Measurements from ENCODE around the gene RP2.

Gene RP2

DNA sequence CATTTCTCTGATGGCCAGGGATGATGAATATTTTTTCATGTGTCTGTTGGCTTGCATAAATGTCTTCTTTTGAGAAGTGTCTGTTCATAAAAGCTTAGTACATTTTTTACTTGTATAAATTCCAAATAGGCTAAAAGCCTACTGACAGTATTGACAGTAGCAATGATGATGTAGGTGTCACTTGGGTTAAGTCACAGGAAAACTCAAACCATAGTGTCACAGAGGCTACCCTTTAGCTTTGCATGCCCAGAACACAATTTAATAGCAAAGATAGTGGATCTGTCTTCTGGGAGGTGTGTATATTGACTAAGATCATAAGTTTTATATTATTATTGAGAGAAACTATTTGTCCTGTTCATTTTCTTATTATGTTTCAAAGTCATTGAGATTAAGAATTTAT, 8.1 kb downstream of the RP2 start:
- DNase-seq: no peak

- DNase-seq: no peak
These were observed 13.1 kb downstream of the RP2 start for GRCh38 chrX:46849933-46850332.

DNA sequence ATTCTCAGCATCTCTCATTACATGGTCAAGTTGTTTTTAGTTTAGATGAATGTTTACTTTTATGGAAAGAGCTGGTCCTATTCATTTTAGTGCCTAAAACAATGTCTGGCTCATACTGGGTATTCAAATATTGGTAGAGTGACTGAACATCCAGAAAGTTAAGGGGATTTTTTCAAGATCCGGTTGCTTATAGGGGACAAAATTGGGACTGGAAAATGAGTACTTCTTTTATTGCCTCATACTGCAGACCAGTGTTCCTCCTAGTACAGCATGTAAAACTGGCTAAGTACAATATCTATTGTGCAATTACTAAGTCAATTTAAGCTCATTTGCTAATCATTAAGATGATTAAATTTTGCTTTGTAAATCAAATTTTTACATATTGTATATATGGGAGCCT, 13.9 kb downstream of the RP2 start:
- no peak for DNase-seq

DNA sequence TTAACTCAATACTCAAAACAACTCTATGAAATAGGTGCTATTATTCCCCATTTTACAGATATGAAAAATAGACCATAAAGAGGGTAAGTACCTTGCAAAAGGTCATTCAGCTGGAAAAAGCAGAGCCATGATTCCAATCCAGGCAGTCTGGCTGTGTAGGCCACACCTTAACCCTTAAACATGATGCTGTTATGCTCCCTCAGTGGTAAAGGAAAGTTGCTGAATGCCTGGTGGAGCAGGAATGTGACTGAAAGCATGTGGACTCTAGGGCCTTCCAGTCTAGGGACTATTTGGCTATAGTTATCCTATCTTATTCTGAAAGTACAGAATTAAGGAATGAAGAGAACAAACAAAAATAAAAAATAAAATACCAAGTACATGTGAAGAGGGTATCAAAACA, 19.6 kb downstream of the RP2 start:
- no peak for DNase-seq

DNA sequence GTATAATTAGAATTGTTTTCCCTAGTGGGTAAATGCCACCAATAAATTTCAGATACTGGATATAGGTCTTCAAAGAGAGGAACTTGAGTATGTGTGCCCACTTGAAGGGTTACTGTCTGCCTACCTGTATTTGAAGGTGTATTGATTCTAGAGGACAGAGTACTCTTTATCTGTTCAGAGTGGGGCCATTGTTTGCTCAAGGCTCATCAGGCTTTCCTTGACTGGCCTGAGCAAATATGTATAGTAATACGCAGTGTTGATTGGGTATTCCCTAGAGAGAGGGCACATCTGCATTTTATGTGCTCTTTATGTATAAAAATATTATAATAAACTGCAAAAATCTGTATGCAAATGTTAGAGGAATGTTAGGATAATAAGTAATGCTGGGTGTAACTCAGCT, 23.7 kb downstream of the RP2 start:
- DNase-seq: no peak

DNA sequence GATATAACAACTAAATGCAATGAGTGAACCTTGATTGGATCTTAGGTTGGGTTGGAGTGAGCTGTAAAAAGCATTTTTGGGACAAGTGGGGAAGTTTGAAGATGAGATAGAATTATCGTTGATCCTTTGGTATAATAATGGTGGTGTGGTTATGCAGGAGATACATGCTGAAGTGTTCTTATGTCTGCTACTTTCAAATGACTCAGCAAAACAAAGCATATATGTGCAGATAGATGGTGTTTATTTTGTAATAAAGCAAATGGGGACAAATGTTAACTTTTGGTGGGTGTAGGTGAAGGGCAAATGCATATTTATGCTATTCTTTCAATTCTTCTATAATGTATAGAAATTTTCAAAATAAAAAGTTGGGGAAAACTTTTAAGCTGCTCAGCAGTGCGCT, 26.2 kb downstream of the RP2 start:
- no peak for DNase-seq

DNA sequence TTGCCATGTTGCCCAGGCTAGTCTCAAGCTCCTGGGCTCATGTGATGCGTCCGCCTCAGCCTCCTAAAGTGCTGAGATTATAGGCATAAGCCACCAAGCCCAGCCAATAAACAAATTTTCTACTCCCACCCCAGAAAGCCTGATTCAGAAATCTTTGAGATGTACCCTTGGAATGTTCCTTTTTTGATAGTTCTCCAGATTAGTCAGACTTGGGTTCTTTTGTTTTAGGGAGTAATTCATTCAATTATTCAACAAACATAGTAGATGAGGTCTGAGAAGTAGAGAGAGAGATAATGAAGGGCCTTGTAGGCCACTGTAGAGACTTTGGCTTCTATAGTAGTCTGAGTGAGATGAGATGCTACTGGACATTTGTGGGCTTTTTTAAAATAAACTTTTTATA, 27.8 kb downstream of the RP2 start:
- peak; percentile 0 for DNase-seq

DNA sequence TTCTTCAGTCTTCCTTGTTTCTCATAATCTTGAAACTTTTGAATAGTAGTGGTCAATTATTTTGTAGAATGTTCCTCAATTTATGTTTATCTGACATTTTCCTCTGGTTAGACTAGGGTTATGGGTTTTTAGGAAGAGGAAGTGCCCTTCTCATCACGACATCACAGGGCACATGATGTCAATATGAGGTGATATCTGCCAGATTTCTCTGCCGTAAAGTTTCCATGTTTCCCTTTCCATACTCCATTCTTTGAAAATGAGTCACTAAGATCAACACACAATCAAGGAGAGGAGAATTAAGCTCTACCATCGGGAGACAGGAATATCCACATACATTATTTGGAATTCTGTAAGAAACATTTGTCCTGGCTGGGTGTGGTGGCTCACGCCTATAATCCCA, 28.4 kb downstream of the RP2 start:
- peak; percentile 46 for DNase-seq

GRCh38 chrX:46866726-46867125, 29.9 kb downstream of the RP2 start:
- no peak for DNase-seq

- DNase-seq: peak; percentile 47
These were observed 36.9 kb downstream of the RP2 start for GRCh38 chrX:46873746-46874145.

GRCh38 chrX:46876901-46877300, 40.1 kb downstream of the RP2 start:
- DNase-seq: no peak

GRCh38 chrX:46882266-46882665, 45.4 kb downstream of the RP2 start:
- DNase-seq: no peak

DNA sequence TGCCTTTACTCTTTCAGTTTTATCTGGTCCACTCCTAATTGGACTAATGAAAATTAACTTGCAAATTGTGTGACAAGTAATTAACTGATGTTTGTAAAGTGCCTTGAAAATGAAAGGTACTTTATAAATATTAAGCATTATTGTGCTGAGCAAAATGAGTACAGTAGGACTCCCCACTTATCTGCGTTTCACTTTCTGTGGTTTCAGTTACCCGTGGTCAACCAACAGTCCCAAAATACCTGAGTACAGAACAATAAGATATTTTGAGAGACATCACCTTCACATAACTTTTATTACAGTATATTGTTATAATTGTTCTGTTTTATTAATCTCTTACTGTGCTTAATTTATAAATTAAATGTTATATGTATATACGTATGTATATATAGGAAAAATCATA, 48.0 kb downstream of the RP2 start:
- no peak for DNase-seq

GRCh38 chrX:46898207-46898606, 61.4 kb downstream of the RP2 start:
- no peak for DNase-seq

DNA sequence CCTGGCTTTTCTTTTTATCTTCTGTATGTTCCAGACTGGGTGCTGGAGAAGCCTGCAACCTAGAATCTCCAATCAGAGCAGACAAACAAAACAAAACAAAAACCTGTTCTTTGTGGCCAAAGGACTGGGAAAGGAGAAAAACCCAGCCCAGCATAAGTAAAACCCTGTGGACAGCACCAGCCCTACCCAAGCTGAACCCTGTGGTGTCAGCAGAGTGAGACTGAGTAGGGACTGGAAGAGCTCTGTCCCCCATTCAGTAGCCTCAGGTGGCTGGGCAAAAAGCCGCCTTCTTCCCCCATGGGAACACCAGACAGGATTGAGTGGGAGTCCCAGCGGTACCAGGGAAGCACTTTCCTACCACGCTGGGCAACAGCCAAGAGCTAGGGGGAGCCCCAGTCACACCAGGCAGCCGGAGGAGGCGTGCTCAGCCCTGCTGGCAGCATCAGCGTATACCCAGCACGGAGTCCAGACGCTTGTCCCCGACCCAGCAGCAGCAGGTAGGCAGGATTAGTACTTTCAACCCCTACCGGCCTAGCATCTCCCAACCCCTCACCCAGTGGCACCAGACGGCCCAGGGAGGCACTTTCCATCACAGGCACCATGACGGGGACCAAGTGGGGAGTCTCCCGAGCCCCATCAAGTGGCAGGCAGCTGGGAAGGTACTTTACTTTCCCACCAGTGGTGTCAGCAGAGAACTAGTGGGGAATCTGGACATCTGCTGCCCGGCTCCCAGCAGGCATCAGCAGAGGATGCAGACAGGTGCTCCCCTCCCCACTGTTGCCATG, 66.8 kb downstream of the RP2 start:
- peak; percentile 69 for DNase-seq

DNA sequence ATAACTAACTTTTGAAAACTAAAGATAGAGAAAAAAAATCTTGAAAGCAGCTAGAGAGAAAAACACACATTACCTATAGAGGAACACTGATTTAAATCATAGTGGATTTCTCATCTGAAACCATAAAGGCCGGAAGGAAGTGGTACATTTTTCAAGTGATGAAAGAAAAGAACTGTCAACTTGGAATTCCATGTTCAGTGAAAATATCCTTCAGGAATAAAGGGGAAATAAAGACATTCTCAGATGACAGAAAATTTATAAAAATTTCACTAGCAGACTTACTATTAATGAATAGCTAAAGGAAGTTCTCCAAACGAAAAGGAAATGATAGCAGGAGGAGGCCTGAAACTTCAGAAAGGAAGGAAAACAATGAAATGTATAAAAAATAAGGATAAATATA, 67.8 kb downstream of the RP2 start:
- DNase-seq: no peak

- no peak for DNase-seq
These were observed 73.6 kb downstream of the RP2 start for GRCh38 chrX:46910415-46910814.

DNA sequence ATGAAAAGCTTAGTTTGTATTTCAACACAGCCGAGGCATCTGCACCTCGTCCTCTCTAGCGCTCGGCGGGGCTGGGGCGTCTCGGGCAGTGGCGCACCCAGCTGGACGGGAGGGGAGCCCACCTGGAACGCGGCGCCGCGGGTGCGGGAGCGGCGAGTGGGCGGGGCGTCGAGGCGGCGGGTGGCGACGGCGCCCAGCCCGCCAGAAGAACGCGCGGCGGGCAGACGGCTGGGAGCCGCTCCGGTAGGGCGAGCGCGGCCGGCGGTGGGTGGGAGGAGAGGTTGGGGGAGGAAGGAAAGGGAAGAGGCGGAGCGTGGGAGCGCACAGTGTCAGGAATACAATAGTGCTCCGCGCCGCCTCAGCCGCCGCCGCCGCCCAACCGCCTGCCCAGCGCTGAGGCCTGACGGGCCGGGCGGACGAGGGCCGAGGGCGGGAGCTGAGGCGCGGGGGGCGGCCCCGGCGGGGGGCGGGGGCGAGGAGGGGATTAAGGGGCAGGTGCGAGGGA, 75.3 kb downstream of the RP2 start, which contains the start of gene JADE3:
TSS of gene JADE3 (plus strand) at position 324 of the 505 bp plus-strand sequence. CDS start 72,474 bp downstream, outside the sequence.
- peak; percentile 74 for DNase-seq

DNA sequence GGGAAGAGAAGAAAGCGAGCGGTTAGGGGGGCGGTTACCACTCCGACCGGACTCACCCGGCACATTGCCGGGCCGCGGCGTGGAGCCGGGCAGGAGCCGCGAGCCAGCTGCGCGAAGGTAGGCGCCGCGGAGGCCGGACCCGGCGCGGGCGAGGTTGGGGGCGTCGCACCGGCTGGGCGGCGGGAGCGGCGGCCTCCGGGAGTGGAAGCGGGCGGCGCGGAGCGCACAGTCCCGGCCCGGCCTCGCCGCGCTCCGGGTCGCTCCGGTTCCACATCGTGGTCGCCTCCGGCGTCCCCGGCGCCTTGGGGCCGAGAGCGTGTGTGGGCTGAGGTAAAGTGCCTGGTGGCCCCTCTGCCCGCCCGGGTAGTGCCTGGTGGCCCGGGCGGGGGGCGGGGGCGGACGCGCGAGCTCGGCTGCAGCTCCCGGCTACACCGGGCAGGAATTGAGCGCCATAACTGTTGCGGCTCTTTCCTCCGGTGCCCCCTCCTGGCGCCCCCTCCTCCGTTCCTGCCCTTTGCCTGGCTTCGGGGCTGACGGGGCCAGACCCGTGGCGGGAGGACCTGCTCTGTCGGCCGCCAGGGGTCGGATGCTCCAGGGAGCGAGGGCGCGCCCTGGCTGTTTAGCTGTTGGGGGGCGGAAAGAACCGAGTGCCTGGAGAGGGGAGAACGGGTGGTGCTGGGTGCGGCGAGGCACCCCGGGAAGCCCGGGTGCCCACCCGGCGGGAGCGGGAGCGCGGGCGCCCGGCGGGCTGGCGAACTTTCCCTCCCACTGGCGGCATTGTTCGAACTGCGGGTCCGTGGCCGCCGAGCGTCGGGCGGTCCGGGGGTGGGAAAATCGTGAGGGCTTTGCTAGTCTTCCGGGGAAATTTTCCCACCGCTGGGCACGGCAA, 76.0 kb downstream of the RP2 start:
- peak; percentile 36 for DNase-seq

GRCh38 chrX:46913667-46914066, 76.8 kb downstream of the RP2 start:
- DNase-seq: no peak

GRCh38 chrX:46916273-46916672, 79.4 kb downstream of the RP2 start:
- no peak for DNase-seq

DNA sequence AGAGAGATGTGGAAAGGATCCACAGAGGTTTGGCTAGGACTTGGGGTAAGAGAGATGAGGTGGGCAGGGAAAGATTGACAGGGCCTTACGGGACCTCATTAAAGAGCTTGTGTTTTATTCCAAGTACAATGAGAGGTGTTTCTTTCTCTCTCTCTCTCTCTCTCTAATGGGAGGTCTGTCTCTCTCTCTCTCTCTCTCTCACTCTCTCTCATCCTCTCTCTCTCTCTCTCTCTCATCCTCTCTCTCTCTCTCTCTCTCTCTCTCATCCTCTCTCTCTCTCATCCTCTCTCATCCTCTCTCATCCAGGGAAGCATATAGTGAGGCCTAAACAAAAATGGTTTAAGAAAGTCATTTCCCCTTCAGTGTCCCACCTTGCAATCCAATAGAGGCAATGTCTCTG, 80.8 kb downstream of the RP2 start:
- no peak for DNase-seq

GRCh38 chrX:46918434-46918833, 81.6 kb downstream of the RP2 start:
- no peak for DNase-seq

GRCh38 chrX:46920235-46920634, 83.4 kb downstream of the RP2 start:
- no peak for DNase-seq
